Large intestine (tissue), 3 donors: ENCODE measurements around the gene SSTR4. TPM values are rescaled to one million over a fixed set of nuclear protein-coding genes. Genes with fewer than 3 reads are reported as not detected.

ENCODE experiments used
- DNase-seq, 2 donors: peaks; one replicate each; pipeline versions ENCODE4 v3.0.0 to v3.0.0-alpha.2; 2013
- H3K27ac ChIP-seq: one replicate; pipeline ENCODE4 v1.5.1; 2013; ENCODE audit warnings: low read length
- H3K27me3 ChIP-seq: 2 replicates; pipeline ENCODE4 v1.6.1; 2013; ENCODE audit warnings: low read length; ENCODE audit not compliant: control insufficient read depth, insufficient read depth
- H3K36me3 ChIP-seq: 2 replicates; pipeline ENCODE4 v1.6.1; 2013; ENCODE audit warnings: low read length; ENCODE audit not compliant: control insufficient read depth, insufficient read depth
- H3K4me1 ChIP-seq: one replicate; pipeline ENCODE4 v1.6.1; 2013; ENCODE audit warnings: low read length; ENCODE audit not compliant: control insufficient read depth, insufficient read depth
- H3K4me3 ChIP-seq: one replicate; pipeline ENCODE4 v1.5.1; 2013; ENCODE audit warnings: low read length
- H3K9me3 ChIP-seq: one replicate; pipeline ENCODE4 v1.6.1; 2013; ENCODE audit warnings: mild to moderate bottlenecking, low read depth, low read length, moderate library complexity; ENCODE audit not compliant: control insufficient read depth
- WGBS: methylation state at CpG from one replicate; pipeline ENCODE4 v1.1.5; 2013; ENCODE audit warnings: low lambda C conversion rate; ENCODE audit not compliant: insufficient coverage; 5-methylcytosine and 5-hydroxymethylcytosine counted together
- polyA plus RNA-seq: library from polyadenylated mRNA; unstranded; fragments of 120-200 nt; gene quantifications from one replicate; pipeline ENCODE4 v1.2.1, GENCODE V29; 2013

SSTR4 gene
- polyA plus RNA-seq, 1 donor, result not detected

- H3K36me3 ChIP-seq, result no peaks in the 10 kb centered on the region
- H3K4me3 ChIP-seq, result peak within 1 kb of the TSS; percentile 32
- no peaks in the 10 kb centered on the region for H3K9me3 ChIP-seq
- DNase-seq, result no peak
- no peaks in the 10 kb centered on the region for H3K4me1 ChIP-seq
- peak within 1 kb of the TSS; percentile 42 for H3K27ac ChIP-seq
- WGBS, result no CpG with 5 or more reads among the region's 28 CpGs
- H3K27me3 ChIP-seq, result no peaks in the 10 kb centered on the region
Observed at GRCh38 chr20:23086056-23086566, 51.0 kb downstream of the SSTR4 start, which contains the start of gene CD93. Gene CD93, minus strand, starts transcription at chr20:23086324. Its CDS starts 132 bp downstream, at chr20:23086192.

- H3K27ac ChIP-seq, result peak overlapping the region; percentile 42
- H3K4me3 ChIP-seq, result no peak overlapping the region
- WGBS, result no CpG with 5 or more reads among the region's 14 CpGs
- H3K9me3 ChIP-seq, result no peaks in the 10 kb centered on the region
- no peak for DNase-seq
- no peaks in the 10 kb centered on the region for H3K36me3 ChIP-seq
- no peaks in the 10 kb centered on the region for H3K4me1 ChIP-seq
- H3K27me3 ChIP-seq, result peaks cover 3% of the 10 kb centered on the region
Observed at GRCh38 chr20:23086931-23087411, 51.9 kb downstream of the SSTR4 start.

GRCh38 chr20:23087587-23088251 is 52.6 kb downstream of the SSTR4 start:
- H3K4me1 ChIP-seq, result no peaks in the 10 kb centered on the region
- H3K27ac ChIP-seq, result no peak overlapping the region
- H3K4me3 ChIP-seq, result no peak overlapping the region
- H3K27me3 ChIP-seq, result peaks cover 9% of the 10 kb centered on the region
- H3K36me3 ChIP-seq, result no peaks in the 10 kb centered on the region
- no peaks in the 10 kb centered on the region for H3K9me3 ChIP-seq
- no peak for DNase-seq
- no CpG with 5 or more reads among the region's 9 CpGs for WGBS

Other genes starting within 250 kb of the SSTR4 start
- 5.7 TPM for gene THBD, start 14.4 kb downstream of the SSTR4 start, polyA plus RNA-seq
- 17.3 TPM for gene CD93, start 51.0 kb downstream of the SSTR4 start, polyA plus RNA-seq